ENCODE measurements around the gene QSOX2. TPM values are rescaled to one million over a fixed set of nuclear protein-coding genes. Genes with fewer than 3 reads are reported as not detected.

Gene QSOX2
- total RNA-seq, 1 experiment from 2014 or later: 20.5 TPM

GRCh38 chr9:136233411-136233810 lies 12.2 kb downstream of the QSOX2 start:
- H3K36me3 Mint-ChIP-seq (ENCODE audit: insufficient read depth, unreplicated experiment): peaks cover 9% of the 10 kb centered on the region
- DNase-seq: no peak
- intact Hi-C loops (cut with micrococcal nuclease; ENCODE audit: unreplicated experiment): no loop called here
- CTCF ChIA-PET: interaction anchor here (0.7 kb wide), 1 partner anchor 236 kb away, joined by 4 read pairs; no protein-coding TSS in a partner anchor
- H3K27ac Mint-ChIP-seq (ENCODE audit: unreplicated experiment): no peak overlapping the region
- H3K4me1 Mint-ChIP-seq (ENCODE audit: low read depth, unreplicated experiment): peaks cover 4% of the 10 kb centered on the region
- no peaks in the 10 kb centered on the region for H3K9me3 Mint-ChIP-seq (ENCODE audit: low read depth, unreplicated experiment)
- BruUV-seq (replicated peaks): no TSS peak
- no peak for TF ChIP-seq CTCF (IDR thresholded peaks at IDR 0.05; ENCODE audit: unreplicated experiment)
- no peaks in the 10 kb centered on the region for H3K27me3 Mint-ChIP-seq (ENCODE audit: unreplicated experiment)
- H3K4me3 Mint-ChIP-seq (ENCODE audit: low read depth, unreplicated experiment): no peak overlapping the region

- H3K27me3 Mint-ChIP-seq (ENCODE audit: unreplicated experiment): no peaks in the 10 kb centered on the region
- H3K4me1 Mint-ChIP-seq (ENCODE audit: low read depth, unreplicated experiment): peaks cover 8% of the 10 kb centered on the region
- intact Hi-C loops (cut with micrococcal nuclease; ENCODE audit: unreplicated experiment): no loop called here
- TF ChIP-seq CTCF (IDR thresholded peaks at IDR 0.05; ENCODE audit: unreplicated experiment): no peak
- CTCF ChIA-PET: interaction anchor here (0.7 kb wide), 1 partner anchor 235 kb away, joined by 4 read pairs; no protein-coding TSS in a partner anchor
- H3K9me3 Mint-ChIP-seq (ENCODE audit: low read depth, unreplicated experiment): no peaks in the 10 kb centered on the region
- peaks cover 13% of the 10 kb centered on the region for H3K36me3 Mint-ChIP-seq (ENCODE audit: insufficient read depth, unreplicated experiment)
- no TSS peak for BruUV-seq (replicated peaks)
- H3K27ac Mint-ChIP-seq (ENCODE audit: unreplicated experiment): no peak overlapping the region
- no peak for DNase-seq
- H3K4me3 Mint-ChIP-seq (ENCODE audit: low read depth, unreplicated experiment): no peak overlapping the region
Measured at GRCh38 chr9:136232969-136233368, 12.6 kb downstream of the QSOX2 start.

GRCh38 chr9:136231478-136232297 lies 13.9 kb downstream of the QSOX2 start:
- Mint-ChIP-seq H3K27me3 (ENCODE audit: unreplicated experiment) (no peaks in the 10 kb centered on the region), H3K9me3 (ENCODE audit: low read depth, unreplicated experiment) (no peaks in the 10 kb centered on the region), H3K4me1 (ENCODE audit: low read depth, unreplicated experiment) (peaks cover 12% of the 10 kb centered on the region), H3K27ac (ENCODE audit: unreplicated experiment) (no peak overlapping the region), H3K36me3 (ENCODE audit: insufficient read depth, unreplicated experiment) (peaks cover 16% of the 10 kb centered on the region), H3K4me3 (ENCODE audit: low read depth, unreplicated experiment) (no peak overlapping the region)
- DNase-seq: no peak
- BruUV-seq (replicated peaks): no TSS peak
- CTCF ChIA-PET: no interaction called here
- intact Hi-C loops (cut with micrococcal nuclease; ENCODE audit: unreplicated experiment): no loop called here
- no peak for TF ChIP-seq CTCF (IDR thresholded peaks at IDR 0.05; ENCODE audit: unreplicated experiment)

GRCh38 chr9:136230773-136231172 lies 14.8 kb downstream of the QSOX2 start:
- no peak for DNase-seq
- H3K4me1 Mint-ChIP-seq (ENCODE audit: low read depth, unreplicated experiment): peaks cover 12% of the 10 kb centered on the region
- CTCF ChIA-PET: no interaction called here
- H3K27ac Mint-ChIP-seq (ENCODE audit: unreplicated experiment): no peak overlapping the region
- no peaks in the 10 kb centered on the region for H3K9me3 Mint-ChIP-seq (ENCODE audit: low read depth, unreplicated experiment)
- peaks cover 12% of the 10 kb centered on the region for H3K36me3 Mint-ChIP-seq (ENCODE audit: insufficient read depth, unreplicated experiment)
- no TSS peak for BruUV-seq (replicated peaks)
- intact Hi-C loops (cut with micrococcal nuclease; ENCODE audit: unreplicated experiment): no loop called here
- no peaks in the 10 kb centered on the region for H3K27me3 Mint-ChIP-seq (ENCODE audit: unreplicated experiment)
- no peak for TF ChIP-seq CTCF (IDR thresholded peaks at IDR 0.05; ENCODE audit: unreplicated experiment)
- H3K4me3 Mint-ChIP-seq (ENCODE audit: low read depth, unreplicated experiment): no peak overlapping the region

Data from Calu3 (cell line).